D721Med (cell line): ENCODE data around the gene SRP68.

Source experiments
- DNase-seq: peaks from one replicate; pipeline ENCODE4 v3.0.0; 2011; ENCODE audit warnings: low spot score; ENCODE audit not compliant: insufficient read length
- FAIRE-seq: peaks from 2 replicates; lab custom pipeline; 2011; peaks lifted over from hg19 to GRCh38; lab: Jason Lieb, UNC
- CTCF ChIP-seq: IDR thresholded peaks from 2 replicates; pipeline ENCODE4 v1.5.1; 2012; ENCODE audit warnings: mild to moderate bottlenecking, control low read depth; ENCODE audit not compliant: insufficient read depth; ENCODE audit errors: missing control alignments

SRP68 gene

GRCh38 chr17:76072148-76072858 is at the start of gene SRP68:
TSS of gene SRP68 (minus strand) at chr17:76072517. CDS start at chr17:76072491, 26 bp downstream.
- FAIRE-seq (no peak), DNase-seq (peak; percentile 91)
- no peak for TF ChIP-seq CTCF

GRCh38 chr17:76121932-76122430 is 49.7 kb upstream of the SRP68 start:
- FAIRE-seq: no peak
- DNase-seq: no peak
- no peak for TF ChIP-seq CTCF

- no peak for TF ChIP-seq CTCF
- no peak for DNase-seq
- FAIRE-seq: no peak
These were observed 48.3 kb upstream of the SRP68 start for GRCh38 chr17:76120658-76121008.

- FAIRE-seq: no peak
- TF ChIP-seq CTCF: no peak
- DNase-seq: no peak
These were observed 47.4 kb upstream of the SRP68 start for GRCh38 chr17:76119409-76120371.

GRCh38 chr17:76115138-76115754 is 42.9 kb upstream of the SRP68 start:
- TF ChIP-seq CTCF: no peak
- FAIRE-seq (no peak), DNase-seq (no peak)

GRCh38 chr17:76111956-76112355 is 39.6 kb upstream of the SRP68 start:
- FAIRE-seq: no peak
- no peak for TF ChIP-seq CTCF
- no peak for DNase-seq
